K562 (cell line): ENCODE results near the gene VPREB1. TPM values are rescaled to one million over a fixed set of nuclear protein-coding genes. Genes with fewer than 3 reads are reported as not detected.
A peak's percentile ranks its signal among the peaks of the same experiment; 100 is the strongest.

Experiments used
- ATAC-seq: fragments of 200-7000 bp; cut with Tn5 transposase; 3 replicates; pipeline ENCODE4 v1.9.1; 2020; ENCODE audit warnings: moderate library complexity
- BruUV-seq: library from RNA; stranded (reverse); fragments of 400-500 nt; replicated peaks from 2 replicates; lab custom pipeline; 2021; lab: Mats Ljungman, UMichigan
- CTCF ChIA-PET: fragments of 300-600 bp; formaldehyde crosslinking; extraction: SDS; loops from one replicate; lab custom pipeline; 2021; ENCODE audit warnings: low intra/inter-chr PET ratio; lab: Yijun Ruan, JAX
- POLR2A ChIA-PET: fragments of 300-600, 350-650 bp; sonication (Branson Sonifier 250); formaldehyde crosslinking; extraction: SDS; loops from one replicate; lab custom pipeline; 2021; ENCODE audit warnings: antibody characterized with exemption, inconsistent platforms; lab: Yijun Ruan, JAX
- DNase-seq, 4 experiments: peaks; one replicate each; pipeline versions ENCODE4 v3.0.0 to v3.0.0-alpha.2; 2011 to 2018; ENCODE audit warnings: low spot score in 3 of 4, mixed read lengths in 3 of 4; ENCODE audit errors: extremely low read depth in 1 of 4
- FAIRE-seq: peaks from 2 replicates; lab custom pipeline; 2011; peaks lifted over from hg19 to GRCh38; lab: Jason Lieb, UNC
- H2AFZ ChIP-seq: 2 replicates; pipeline ENCODE4 v1.6.0; 2011; ENCODE audit warnings: low read depth, low read length, control low read depth, inconsistent platforms
- H3K27ac ChIP-seq: fragments of 200-600 bp; 3 replicates; pipeline ENCODE4 v1.8.0; 2011; ENCODE audit warnings: low read depth, mild to moderate bottlenecking, control low read depth, inconsistent platforms, low read length, moderate library complexity, mixed read lengths; ENCODE audit errors: extremely low read depth
- H3K27me3 ChIP-seq, 2 experiments: fragments of 300-600 bp in 1 of 2; 2 replicates in 1 of 2; 3 replicates in 1 of 2; pipeline versions ENCODE4 v1.6.0 to v1.8.0; 2011; ENCODE audit warnings: inconsistent platforms in 2 of 2, low read length in 2 of 2, mild to moderate bottlenecking in 1 of 2, mixed read lengths in 1 of 2, moderate library complexity in 1 of 2; ENCODE audit not compliant: control insufficient read depth in 2 of 2, insufficient read depth in 2 of 2
- H3K36me3 ChIP-seq: fragments of 300-600 bp; 3 replicates; pipeline ENCODE4 v1.8.0; 2011; ENCODE audit warnings: mild to moderate bottlenecking, low read length, inconsistent platforms; ENCODE audit not compliant: control insufficient read depth, insufficient read depth
- H3K4me1 ChIP-seq, 2 experiments: fragments of 200-600 bp in 1 of 2; replicated peaks in 1 of 2; 2 replicates in 1 of 2; 3 replicates in 1 of 2; pipeline versions ENCODE4 v1.5.1 to v1.8.0; 2011; ENCODE audit warnings: inconsistent platforms in 2 of 2, low read length in 2 of 2, mild to moderate bottlenecking in 1 of 2, mixed read lengths in 1 of 2, moderate library complexity in 1 of 2; ENCODE audit not compliant: control insufficient read depth in 2 of 2, insufficient read depth in 2 of 2
- H3K4me2 ChIP-seq: 2 replicates; pipeline ENCODE4 v1.6.1; 2011; ENCODE audit warnings: low read length, control low read depth, inconsistent platforms, mixed read lengths; ENCODE audit not compliant: insufficient read depth
- H3K4me3 ChIP-seq: fragments of 200-600 bp; sonication (generic), shearing (Covaris generic); 2 replicates; pipeline ENCODE4 v1.5.1; 2016; ENCODE audit warnings: control low read depth, inconsistent platforms
- H3K79me2 ChIP-seq: fragments of 200-600 bp; 3 replicates; pipeline ENCODE4 v1.8.0; 2011; ENCODE audit warnings: low read length, inconsistent platforms; ENCODE audit not compliant: control insufficient read depth, insufficient read depth
- H3K9ac ChIP-seq, 2 experiments: 2 replicates each; pipeline versions ENCODE4 v1.6.0 to v1.6.1; 2011; ENCODE audit warnings: low read depth in 2 of 2, low read length in 2 of 2, control low read depth in 1 of 2, inconsistent platforms in 1 of 2, mild to moderate bottlenecking in 1 of 2, mixed read lengths in 1 of 2; ENCODE audit not compliant: insufficient read depth in 1 of 2
- H3K9me1 ChIP-seq: one replicate; pipeline ENCODE4 v1.6.0; 2011; ENCODE audit warnings: inconsistent platforms, mild to moderate bottlenecking, low read length, moderate library complexity; ENCODE audit not compliant: control insufficient read depth, insufficient read depth
- H3K9me3 ChIP-seq: replicated peaks from 2 replicates; pipeline ENCODE4 v1.5.1; 2011; ENCODE audit warnings: low read depth, low read length, inconsistent platforms; ENCODE audit not compliant: control insufficient read depth, insufficient read depth
- H4K20me1 ChIP-seq: replicated peaks from 2 replicates; pipeline ENCODE4 v1.6.1; 2011; ENCODE audit warnings: low read length, inconsistent platforms, mixed read lengths; ENCODE audit not compliant: control insufficient read depth, insufficient read depth
- HNRNPUL1 ChIP-seq: fragments of 200-400 bp; formaldehyde crosslinking; IDR thresholded peaks from 2 replicates; pipeline ENCODE4 v1.6.1; 2017; ENCODE audit warnings: low read length
- JUNB ChIP-seq: fragments of 450-650 bp; formaldehyde crosslinking; conservative IDR thresholded peaks from 2 replicates; pipeline ENCODE4 v1.4.0; 2020; ENCODE audit warnings: mild to moderate bottlenecking
- KLF16 ChIP-seq: IDR thresholded peaks from 2 replicates; pipeline ENCODE4 v1.6.1; 2016; ENCODE audit warnings: antibody characterized with exemption
- RAD51 ChIP-seq: fragments of 450-650 bp; IDR thresholded peaks from 2 replicates; pipeline ENCODE4 v1.7.1; 2016; ENCODE audit warnings: low read depth, mild to moderate bottlenecking, borderline replicate concordance
- SMAD4 ChIP-seq: fragments of 250-450 bp; sonication (Bioruptor Pico); conservative IDR thresholded peaks from 2 replicates; pipeline ENCODE4 v1.8.0; 2021; ENCODE audit warnings: inconsistent platforms, mild to moderate bottlenecking, moderate library complexity
- SRF ChIP-seq, 2 experiments: fragments of 250-450, 450-650 bp in 1 of 2; sonication (Bioruptor Pico) in 1 of 2; sonication (generic) in 1 of 2; formaldehyde crosslinking; IDR thresholded peaks; 2 replicates each; pipeline versions ENCODE4 v1.5.0 to v1.5.1; 2020 to 2022; ENCODE audit warnings: mild to moderate bottlenecking in 1 of 2, missing genetic modification reagents in 1 of 2
- ZFP30 ChIP-seq: fragments of 250-450 bp; sonication (Bioruptor Pico); IDR thresholded peaks from 2 replicates; pipeline ENCODE4 v1.8.0; 2022; ENCODE audit warnings: moderate library complexity, mild to moderate bottlenecking, inconsistent platforms, borderline replicate concordance
- ZNF143 ChIP-seq: sonication (generic); formaldehyde crosslinking; IDR thresholded peaks from 2 replicates; pipeline ENCODE4 v1.9.0; 2022; ENCODE audit warnings: mild to moderate bottlenecking, missing genetic modification reagents
- WGBS: fragments of 100-300 bp; shearing (Covaris generic); methylation state at CpG from one replicate; pipeline ENCODE4 v1.1.6; 2016; ENCODE audit warnings: low coverage, mixed read lengths; ENCODE audit not compliant: insufficient coverage; ENCODE audit errors: missing lambda C conversion rate; 5-methylcytosine and 5-hydroxymethylcytosine counted together
- in situ Hi-C: fragments of 300-500 bp; cut with MboI; formaldehyde crosslinking; loops from 4 replicates; pipeline ENCODE4 v1.15.0; 2018; ENCODE audit warnings: inconsistent platforms, mixed read lengths
- intact Hi-C: fragments of 100-400 bp; cut with micrococcal nuclease; formaldehyde crosslinking; loops from 2 replicates; pipeline ENCODE4 v1.14.2; 2022
- polyA plus RNA-seq, 8 experiments: library from polyadenylated mRNA; depleted of rRNA in 4 of 8; stranded (reverse) in 5 of 8; unstranded in 3 of 8; fragments of >200 nt; fragmentation: Nextera tagmentation in 2 of 8; fragmentation: Illumina TruSeq in 1 of 8; extraction: Ambion mirVana in 2 of 8; extraction: Trizol in 1 of 8; gene quantifications; 2 replicates each; pipeline versions ENCODE4 v1.2.1 to v1.2.3, GENCODE V29; 2011 to 2014; ENCODE audit warnings: inconsistent platforms in 1 of 8, missing spikeins in 1 of 8
- total RNA-seq, 7 experiments: library from RNA; depleted of rRNA in 6 of 7; stranded (reverse); fragments of >200 nt in 6 of 7; fragmentation: Illumina TruSeq in 2 of 7; extraction: Trizol in 2 of 7; gene quantifications; 2 replicates each; pipeline versions ENCODE4 v1.2.1 to v1.2.3, GENCODE V29; 2011 to 2021; ENCODE audit warnings: low replicate concordance in 1 of 7
- TF ChIP-seq, protein P1 (sequence below): fragments of 450-650 bp; IDR thresholded peaks from 2 replicates; pipeline ENCODE4 v1.6.1; 2016; ENCODE audit warnings: low read depth, mild to moderate bottlenecking, moderate library complexity
- TF ChIP-seq, protein P2 (sequence below): fragments of 450-650 bp; formaldehyde crosslinking; IDR thresholded peaks from 2 replicates; pipeline ENCODE4 v1.4.0; 2020; ENCODE audit warnings: mild to moderate bottlenecking, mixed read lengths
- TF ChIP-seq, protein P3 (sequence below): fragments of 450-650 bp; IDR thresholded peaks from 2 replicates; pipeline ENCODE4 v1.6.1; 2016; ENCODE audit warnings: antibody characterized with exemption
- TF ChIP-seq, protein P4 (sequence below): fragments of 450-650 bp; formaldehyde crosslinking; IDR thresholded peaks from 2 replicates; pipeline ENCODE4 v1.4.0; 2020; ENCODE audit warnings: mild to moderate bottlenecking, moderate library complexity
- TF ChIP-seq, protein P5 (sequence below), 2 experiments: fragments of 450-650 bp; IDR thresholded peaks; 2 replicates each; pipeline ENCODE4 v1.6.1; 2016

The VPREB1 gene
- total and polyA plus RNA-seq, 9 of the 15 experiments (the other 6 are each of a cell fraction or from before 2014, with no cell fraction given): not detected

DNA sequence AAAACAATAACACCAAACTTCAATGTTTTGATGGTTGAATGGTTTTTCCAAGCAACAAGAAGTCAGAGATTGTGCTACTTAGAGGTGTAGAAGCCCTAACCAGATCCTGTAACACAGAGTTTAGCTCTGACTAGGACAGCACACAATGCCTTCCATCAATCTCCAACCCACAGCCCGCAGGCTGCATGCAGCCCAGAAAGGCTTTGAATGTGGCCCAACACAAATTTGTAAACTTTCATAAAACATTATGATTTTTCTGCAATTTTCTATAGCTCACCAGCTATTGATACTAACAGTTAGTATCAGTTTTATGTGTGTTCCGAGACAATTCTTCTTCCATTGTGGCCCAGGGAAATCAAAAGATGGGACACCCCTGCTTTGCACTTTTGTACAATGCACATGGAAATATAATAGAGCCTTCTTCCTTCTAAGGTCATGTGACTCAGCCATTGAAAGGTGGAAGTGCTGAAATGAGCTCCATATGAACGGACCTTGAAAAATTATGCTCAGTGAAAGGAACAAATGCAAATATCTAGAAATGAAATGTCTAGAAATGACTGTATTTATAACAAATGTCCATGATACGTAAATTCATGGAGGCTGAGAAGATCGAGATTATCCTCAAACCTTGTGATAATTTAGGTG, 47.6 kb upstream of the VPREB1 start:
- Histone ChIP-seq H3K27me3 (peaks cover 23 to 48% of the 10 kb centered on the region in 2 experiments), H4K20me1 (peaks cover 43% of the 10 kb centered on the region), H3K36me3 (no peaks in the 10 kb centered on the region), H3K4me1 (peaks cover 3 to 6% of the 10 kb centered on the region in 2 experiments; a peak in 2 of 5 replicates), H3K27ac (no peak overlapping the region), H3K4me3 (no peak overlapping the region), H3K9me3 (no peaks in the 10 kb centered on the region), H3K9me1 (peaks cover 11% of the 10 kb centered on the region), H3K4me2 (no peak overlapping the region), H2AFZ (no peak overlapping the region), H3K9ac (no peak overlapping the region), H3K79me2 (no peaks in the 10 kb centered on the region)
- no peak for DNase-seq
- intact Hi-C loops: loop anchor here (2.0 to 5.0 kb wide), 2 partner anchors 136 to 210 kb away; no protein-coding TSS in a partner anchor
- ChIA-PET CTCF (interaction anchor here (0.6 to 2.5 kb wide), 5 partner anchors 10 to 980 kb away, joined by 3 to 25 read pairs (median 9); no protein-coding TSS in a partner anchor), POLR2A (interaction anchor here (0.5 to 4.9 kb wide), 10 partner anchors 10 to 349 kb away, joined by 3 to 61 read pairs (median 6); partner anchors contain the start of gene PPM1F)
- under 1% methylated on average over 5 of the region's 5 CpGs for WGBS
- in situ Hi-C loops: no loop called here
- FAIRE-seq: no peak
- no TSS peak for BruUV-seq
- ATAC-seq: no peak
- TF ChIP-seq, protein P1, sequence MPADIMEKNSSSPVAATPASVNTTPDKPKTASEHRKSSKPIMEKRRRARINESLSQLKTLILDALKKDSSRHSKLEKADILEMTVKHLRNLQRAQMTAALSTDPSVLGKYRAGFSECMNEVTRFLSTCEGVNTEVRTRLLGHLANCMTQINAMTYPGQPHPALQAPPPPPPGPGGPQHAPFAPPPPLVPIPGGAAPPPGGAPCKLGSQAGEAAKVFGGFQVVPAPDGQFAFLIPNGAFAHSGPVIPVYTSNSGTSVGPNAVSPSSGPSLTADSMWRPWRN: no peak
- TF ChIP-seq, protein P2, sequence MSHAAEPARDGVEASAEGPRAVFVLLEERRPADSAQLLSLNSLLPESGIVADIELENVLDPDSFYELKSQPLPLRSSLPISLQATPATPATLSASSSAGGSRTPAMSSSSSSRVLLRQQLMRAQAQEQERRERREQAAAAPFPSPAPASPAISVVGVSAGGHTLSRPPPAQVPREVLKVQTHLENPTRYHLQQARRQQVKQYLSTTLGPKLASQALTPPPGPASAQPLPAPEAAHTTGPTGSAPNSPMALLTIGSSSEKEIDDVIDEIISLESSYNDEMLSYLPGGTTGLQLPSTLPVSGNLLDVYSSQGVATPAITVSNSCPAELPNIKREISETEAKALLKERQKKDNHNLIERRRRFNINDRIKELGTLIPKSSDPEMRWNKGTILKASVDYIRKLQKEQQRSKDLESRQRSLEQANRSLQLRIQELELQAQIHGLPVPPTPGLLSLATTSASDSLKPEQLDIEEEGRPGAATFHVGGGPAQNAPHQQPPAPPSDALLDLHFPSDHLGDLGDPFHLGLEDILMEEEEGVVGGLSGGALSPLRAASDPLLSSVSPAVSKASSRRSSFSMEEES: peak; percentile 97
- TF ChIP-seq, protein P3, sequence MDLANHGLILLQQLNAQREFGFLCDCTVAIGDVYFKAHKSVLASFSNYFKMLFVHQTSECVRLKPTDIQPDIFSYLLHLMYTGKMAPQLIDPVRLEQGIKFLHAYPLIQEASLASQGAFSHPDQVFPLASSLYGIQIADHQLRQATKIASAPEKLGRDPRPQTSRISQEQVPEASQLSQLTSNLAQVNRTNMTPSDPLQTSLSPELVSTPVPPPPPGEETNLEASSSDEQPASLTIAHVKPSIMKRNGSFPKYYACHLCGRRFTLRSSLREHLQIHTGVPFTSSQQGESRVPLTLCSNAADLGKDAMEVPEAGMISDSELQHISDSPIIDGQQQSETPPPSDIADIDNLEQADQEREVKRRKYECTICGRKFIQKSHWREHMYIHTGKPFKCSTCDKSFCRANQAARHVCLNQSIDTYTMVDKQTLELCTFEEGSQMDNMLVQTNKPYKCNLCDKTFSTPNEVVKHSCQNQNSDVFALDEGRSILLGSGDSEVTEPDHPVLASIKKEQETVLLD: no peak
- TF ChIP-seq, protein P4, sequence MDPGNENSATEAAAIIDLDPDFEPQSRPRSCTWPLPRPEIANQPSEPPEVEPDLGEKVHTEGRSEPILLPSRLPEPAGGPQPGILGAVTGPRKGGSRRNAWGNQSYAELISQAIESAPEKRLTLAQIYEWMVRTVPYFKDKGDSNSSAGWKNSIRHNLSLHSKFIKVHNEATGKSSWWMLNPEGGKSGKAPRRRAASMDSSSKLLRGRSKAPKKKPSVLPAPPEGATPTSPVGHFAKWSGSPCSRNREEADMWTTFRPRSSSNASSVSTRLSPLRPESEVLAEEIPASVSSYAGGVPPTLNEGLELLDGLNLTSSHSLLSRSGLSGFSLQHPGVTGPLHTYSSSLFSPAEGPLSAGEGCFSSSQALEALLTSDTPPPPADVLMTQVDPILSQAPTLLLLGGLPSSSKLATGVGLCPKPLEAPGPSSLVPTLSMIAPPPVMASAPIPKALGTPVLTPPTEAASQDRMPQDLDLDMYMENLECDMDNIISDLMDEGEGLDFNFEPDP (CRISPR knock-in tag): 0 out of 2 replicates have a peak, but pooled peaks have one; percentile 36
- no peak for TF ChIP-seq KLF16
- TF ChIP-seq ZNF143 (CRISPR knock-in tag): no peak
- 0 out of 2 replicates have a peak, but pooled peaks have one; percentile 7 for TF ChIP-seq ZFP30 (CRISPR knock-in tag)
- 0 out of 2 replicates have a peak, but pooled peaks have one; percentile 15 for TF ChIP-seq HNRNPUL1
- 0 out of 2 replicates have a peak, but pooled peaks have one; percentile 2 for TF ChIP-seq JUNB (CRISPR knock-in tag)
- TF ChIP-seq, protein P5, sequence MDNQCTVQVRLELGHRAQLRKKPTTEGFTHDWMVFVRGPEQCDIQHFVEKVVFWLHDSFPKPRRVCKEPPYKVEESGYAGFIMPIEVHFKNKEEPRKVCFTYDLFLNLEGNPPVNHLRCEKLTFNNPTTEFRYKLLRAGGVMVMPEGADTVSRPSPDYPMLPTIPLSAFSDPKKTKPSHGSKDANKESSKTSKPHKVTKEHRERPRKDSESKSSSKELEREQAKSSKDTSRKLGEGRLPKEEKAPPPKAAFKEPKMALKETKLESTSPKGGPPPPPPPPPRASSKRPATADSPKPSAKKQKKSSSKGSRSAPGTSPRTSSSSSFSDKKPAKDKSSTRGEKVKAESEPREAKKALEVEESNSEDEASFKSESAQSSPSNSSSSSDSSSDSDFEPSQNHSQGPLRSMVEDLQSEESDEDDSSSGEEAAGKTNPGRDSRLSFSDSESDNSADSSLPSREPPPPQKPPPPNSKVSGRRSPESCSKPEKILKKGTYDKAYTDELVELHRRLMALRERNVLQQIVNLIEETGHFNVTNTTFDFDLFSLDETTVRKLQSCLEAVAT (IDR thresholded peaks at IDR 0.05): no peak
- TF ChIP-seq SMAD4 (CRISPR knock-in tag): no peak
- TF ChIP-seq RAD51: peak; percentile 76
- TF ChIP-seq SRF (CRISPR knock-in tag; IDR thresholded peaks at IDR 0.05): peak in 1 of 2 experiments; percentile 94; a peak in 2 of 4 replicates
